Breast epithelium (tissue), 4 donors: ENCODE data around the gene TM4SF4. TPM values are rescaled to one million over a fixed set of nuclear protein-coding genes. Genes with fewer than 3 reads are reported as not detected.

Source experiments
- DNase-seq, 2 donors: peaks; one replicate each; pipeline ENCODE4 v3.0.0-alpha.2; 2019; ENCODE audit warnings: low spot score in 2 of 2
- H3K27ac ChIP-seq, 2 donors: fragments of 200-600 bp; sonication (generic) in 1 of 2; one replicate each; pipeline ENCODE4 v1.5.1; 2016 to 2019; ENCODE audit warnings: mild to moderate bottlenecking in 1 of 2
- H3K27me3 ChIP-seq, 2 donors: fragments of 200-600 bp; sonication (generic) in 1 of 2; one replicate each; pipeline versions ENCODE4 v1.5.1 to v1.6.0; 2017 to 2019; ENCODE audit warnings: control low read depth in 1 of 2, mild to moderate bottlenecking in 1 of 2
- H3K36me3 ChIP-seq: fragments of 200-600 bp; one replicate; pipeline ENCODE4 v1.5.1; 2019
- H3K4me1 ChIP-seq, 2 donors: fragments of 200-600 bp; sonication (generic); one replicate each; pipeline ENCODE4 v1.5.1; 2016 to 2019; ENCODE audit warnings: control low read depth in 1 of 2
- H3K4me3 ChIP-seq, 3 donors: fragments of 200-600 bp; sonication (generic); 1 replicate in 2 of 3; 2 replicates in 1 of 3; pipeline ENCODE4 v1.5.1; 2016 to 2019; ENCODE audit warnings: mild to moderate bottlenecking in 3 of 3, moderate library complexity in 2 of 3
- H3K9me3 ChIP-seq, 2 donors: fragments of 200-600 bp; sonication (generic) in 1 of 2; one replicate each; pipeline ENCODE4 v1.5.1; 2016 to 2019; ENCODE audit warnings: control low read depth in 1 of 2
- POLR2A ChIP-seq: fragments of 450-650 bp; IDR thresholded peaks from one replicate; pipeline ENCODE4 v1.6.1; 2016; ENCODE audit warnings: antibody characterized with exemption, mild to moderate bottlenecking, moderate library complexity
- POLR2AphosphoS5 ChIP-seq, 3 donors: sonication (generic); formaldehyde crosslinking; IDR thresholded peaks; one replicate each; pipeline ENCODE4 v1.6.1; 2017; ENCODE audit warnings: antibody characterized with exemption in 3 of 3
- intact Hi-C: fragments of 100-400 bp; cut with DNase I; formaldehyde crosslinking; loops from one replicate; pipeline ENCODE4 v1.15.1; 2023; ENCODE audit warnings: low total_unique reads
- total RNA-seq, 3 donors: library from RNA; depleted of rRNA; stranded (reverse); fragments of >200 nt; gene quantifications; one replicate each; pipeline ENCODE4 v1.1.0, GENCODE V29; 2016
- TF ChIP-seq, protein P1 (sequence below), 3 donors: fragments of 450-650 bp; IDR thresholded peaks; one replicate each; pipeline ENCODE4 v1.5.1; 2016 to 2017; ENCODE audit warnings: antibody characterized with exemption in 3 of 3, mild to moderate bottlenecking in 3 of 3, moderate library complexity in 3 of 3

Gene TM4SF4
- total RNA-seq, 3 donors from 2014 or later: 1.6 TPM; not detected in 2

DNA sequence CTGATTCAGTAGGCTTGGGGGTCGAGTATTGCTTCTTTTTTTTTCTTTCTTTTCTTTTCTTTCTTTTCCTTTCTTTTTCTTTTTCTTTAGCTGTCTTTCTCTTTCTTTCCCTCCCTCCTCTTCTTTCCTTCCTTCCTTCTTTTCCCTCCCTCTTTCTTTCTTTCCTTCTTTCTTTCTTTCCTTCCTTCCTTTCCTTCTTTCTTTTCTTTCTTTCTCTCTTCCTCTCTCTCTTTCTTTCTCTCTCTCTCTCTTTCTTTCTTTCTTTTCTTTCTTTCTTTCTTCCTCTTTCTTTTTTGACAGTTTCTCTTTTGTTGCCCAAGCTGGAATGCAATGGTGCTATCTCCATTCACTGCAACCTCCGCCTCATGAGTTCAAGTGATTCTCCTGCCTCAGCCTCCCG lies 36.0 kb downstream of the TM4SF4 start:
- Histone ChIP-seq H3K27me3 (no peaks in the 10 kb centered on the region), H3K4me1 (no peaks in the 10 kb centered on the region), H3K27ac (no peak overlapping the region), H3K9me3 (no peaks in the 10 kb centered on the region), H3K4me3 (no peak overlapping the region), H3K36me3 (no peaks in the 10 kb centered on the region)
- TF ChIP-seq, protein P1, sequence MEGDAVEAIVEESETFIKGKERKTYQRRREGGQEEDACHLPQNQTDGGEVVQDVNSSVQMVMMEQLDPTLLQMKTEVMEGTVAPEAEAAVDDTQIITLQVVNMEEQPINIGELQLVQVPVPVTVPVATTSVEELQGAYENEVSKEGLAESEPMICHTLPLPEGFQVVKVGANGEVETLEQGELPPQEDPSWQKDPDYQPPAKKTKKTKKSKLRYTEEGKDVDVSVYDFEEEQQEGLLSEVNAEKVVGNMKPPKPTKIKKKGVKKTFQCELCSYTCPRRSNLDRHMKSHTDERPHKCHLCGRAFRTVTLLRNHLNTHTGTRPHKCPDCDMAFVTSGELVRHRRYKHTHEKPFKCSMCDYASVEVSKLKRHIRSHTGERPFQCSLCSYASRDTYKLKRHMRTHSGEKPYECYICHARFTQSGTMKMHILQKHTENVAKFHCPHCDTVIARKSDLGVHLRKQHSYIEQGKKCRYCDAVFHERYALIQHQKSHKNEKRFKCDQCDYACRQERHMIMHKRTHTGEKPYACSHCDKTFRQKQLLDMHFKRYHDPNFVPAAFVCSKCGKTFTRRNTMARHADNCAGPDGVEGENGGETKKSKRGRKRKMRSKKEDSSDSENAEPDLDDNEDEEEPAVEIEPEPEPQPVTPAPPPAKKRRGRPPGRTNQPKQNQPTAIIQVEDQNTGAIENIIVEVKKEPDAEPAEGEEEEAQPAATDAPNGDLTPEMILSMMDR (IDR thresholded peaks at IDR 0.05): no peak
- TF ChIP-seq POLR2AphosphoS5 (IDR thresholded peaks at IDR 0.05) (no peak), POLR2A (no peak)
- intact Hi-C loops: no loop called here
- DNase-seq: no peak

DNA sequence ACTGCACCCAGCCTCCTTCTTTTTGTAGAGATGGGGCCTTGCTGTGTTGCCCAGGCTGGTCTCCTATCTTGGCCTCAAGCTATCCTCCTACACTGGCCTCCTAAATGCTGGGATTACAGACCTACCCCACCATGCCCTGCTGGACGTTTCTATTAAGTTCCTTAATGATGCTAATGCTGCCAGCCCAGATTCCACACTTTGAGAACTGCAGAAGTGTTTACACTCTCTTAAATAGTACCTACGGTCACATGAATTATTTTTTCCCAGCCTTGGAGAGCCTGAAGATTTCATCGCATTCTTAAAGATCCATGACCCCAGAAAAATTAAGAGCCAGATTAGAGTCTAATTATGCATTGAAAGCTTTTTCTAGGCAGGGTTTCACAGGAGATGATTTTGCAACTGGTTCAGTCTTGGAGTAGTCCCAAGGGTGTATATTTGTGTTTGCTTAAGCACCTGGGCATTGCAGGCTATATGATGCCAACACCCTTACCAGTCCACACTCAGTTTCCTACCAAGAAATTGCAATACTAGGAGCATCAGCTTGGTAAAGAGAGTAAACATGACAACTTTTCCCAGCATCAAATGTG lies 36.6 kb downstream of the TM4SF4 start:
- H3K4me3 ChIP-seq: no peak overlapping the region
- H3K9me3 ChIP-seq: no peaks in the 10 kb centered on the region
- DNase-seq: no peak
- no peaks in the 10 kb centered on the region for H3K27me3 ChIP-seq
- intact Hi-C loops: no loop called here
- TF ChIP-seq POLR2A (no peak), POLR2AphosphoS5 (IDR thresholded peaks at IDR 0.05) (no peak)
- TF ChIP-seq, protein P1 (IDR thresholded peaks at IDR 0.05): no peak
- H3K27ac ChIP-seq: no peak overlapping the region
- H3K4me1 ChIP-seq: no peaks in the 10 kb centered on the region
- no peaks in the 10 kb centered on the region for H3K36me3 ChIP-seq

DNA sequence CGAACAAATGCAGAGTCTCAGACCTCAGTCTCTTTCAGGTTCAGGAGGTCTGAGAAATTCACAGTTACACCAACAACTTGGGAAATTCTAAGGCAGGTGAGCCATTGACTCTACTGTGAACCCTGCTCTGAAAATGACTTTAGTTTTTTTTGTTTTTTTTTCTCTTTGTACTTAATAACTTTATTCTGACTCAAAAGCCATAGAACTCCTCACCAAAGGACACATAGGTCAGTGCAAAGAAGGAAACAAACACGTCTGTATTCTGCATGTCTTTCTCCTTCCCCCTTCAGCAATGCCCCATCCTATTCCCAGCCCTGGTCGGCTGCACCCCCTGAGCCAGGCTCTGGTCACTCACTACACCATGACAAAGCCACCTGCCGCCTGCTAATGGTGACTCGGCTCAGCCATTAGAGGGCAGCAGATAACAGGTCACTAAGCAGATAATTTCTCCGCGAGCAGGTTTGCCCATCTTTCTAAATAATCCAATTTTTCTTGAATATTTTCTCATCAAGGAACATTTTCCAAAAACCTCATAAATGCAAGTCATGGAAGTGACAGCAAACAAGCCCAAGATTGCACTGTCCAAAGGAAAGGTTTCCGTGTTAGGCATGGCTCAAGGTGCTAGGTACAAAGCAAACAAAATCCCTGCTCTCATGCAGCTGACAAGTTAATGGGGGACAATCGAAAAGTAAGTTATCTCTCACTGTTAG lies 37.7 kb downstream of the TM4SF4 start:
- Histone ChIP-seq H3K27ac (no peak overlapping the region), H3K36me3 (no peaks in the 10 kb centered on the region), H3K4me1 (no peaks in the 10 kb centered on the region), H3K27me3 (no peaks in the 10 kb centered on the region), H3K9me3 (no peaks in the 10 kb centered on the region), H3K4me3 (no peak overlapping the region)
- intact Hi-C loops: no loop called here
- DNase-seq: peak; percentile 57 to 60
- TF ChIP-seq POLR2A (no peak), POLR2AphosphoS5 (IDR thresholded peaks at IDR 0.05) (no peak)
- TF ChIP-seq, protein P1 (IDR thresholded peaks at IDR 0.05): peak in 2 of 3 donors; percentile 77 to 83

DNA sequence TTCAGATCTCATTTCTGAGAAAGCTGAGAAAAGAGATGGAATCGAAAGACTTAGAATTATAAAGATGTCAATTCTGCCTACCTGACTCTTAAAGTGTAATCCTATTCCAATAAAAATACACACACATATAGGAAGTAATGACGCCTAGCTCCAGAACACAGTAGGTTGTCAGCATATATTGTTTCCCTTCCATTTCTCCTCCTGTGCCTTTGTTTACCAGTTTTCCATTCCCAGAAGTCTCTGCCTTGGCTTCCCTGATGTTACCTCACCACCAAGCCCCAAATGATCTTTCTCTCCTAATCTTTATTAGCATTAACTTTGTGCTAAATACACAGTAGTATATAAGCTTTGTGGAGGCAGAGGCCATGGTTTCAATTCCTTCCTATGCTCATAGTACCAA lies 40.0 kb downstream of the TM4SF4 start:
- intact Hi-C loops: no loop called here
- Histone ChIP-seq H3K27ac (no peak overlapping the region), H3K4me1 (no peaks in the 10 kb centered on the region), H3K27me3 (no peaks in the 10 kb centered on the region), H3K36me3 (no peaks in the 10 kb centered on the region), H3K4me3 (no peak overlapping the region), H3K9me3 (no peaks in the 10 kb centered on the region)
- TF ChIP-seq, protein P1 (IDR thresholded peaks at IDR 0.05): no peak
- TF ChIP-seq POLR2AphosphoS5 (IDR thresholded peaks at IDR 0.05) (no peak), POLR2A (no peak)
- DNase-seq: no peak

DNA sequence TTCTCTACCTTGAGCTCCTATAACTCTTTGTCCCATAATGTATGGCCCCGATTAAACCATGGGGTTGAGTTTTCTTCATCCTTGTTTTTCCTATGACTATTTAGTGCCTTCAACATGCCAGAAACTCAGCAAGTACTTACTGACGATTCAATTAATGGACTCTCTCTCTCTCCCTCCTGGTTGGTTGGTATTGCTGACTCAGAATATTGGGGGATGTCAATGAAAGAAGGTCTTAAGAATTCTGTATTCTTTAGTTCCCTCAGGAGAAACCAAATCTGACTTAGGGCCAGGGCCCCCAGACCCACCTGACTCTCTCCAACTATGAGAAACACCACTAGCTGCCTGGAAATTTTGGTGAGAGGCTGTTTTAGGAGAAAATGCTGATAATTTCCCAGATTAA lies 40.8 kb downstream of the TM4SF4 start:
- no peak for DNase-seq

More for the DNA sequence above, 40.8 kb downstream of the TM4SF4 start:
- no peaks in the 10 kb centered on the region for H3K27me3 ChIP-seq
- no peak overlapping the region for H3K27ac ChIP-seq
- no peaks in the 10 kb centered on the region for H3K4me1 ChIP-seq
- no peaks in the 10 kb centered on the region for H3K9me3 ChIP-seq
- intact Hi-C loops: no loop called here
- TF ChIP-seq POLR2A (no peak), POLR2AphosphoS5 (IDR thresholded peaks at IDR 0.05) (no peak)
- TF ChIP-seq, protein P1 (IDR thresholded peaks at IDR 0.05): no peak
- H3K4me3 ChIP-seq: no peak overlapping the region
- H3K36me3 ChIP-seq: peaks cover 3% of the 10 kb centered on the region
